Activated CD4-positive, alpha-beta T cell treated with anti-CD3 and anti-CD28 coated beads for 24 hours (primary cell): ENCODE measurements around the gene RNF5.
A peak's percentile ranks its signal among the peaks of the same experiment; 100 is the strongest.

ENCODE experiments used
- DNase-seq, 2 donors: peaks; one replicate each; pipeline ENCODE4 v3.0.0-alpha.2; 2020; ENCODE audit warnings: low read depth in 2 of 2

The RNF5 gene

GRCh38 chr6:32151863-32152768 is 26.1 kb upstream of the RNF5 start, which contains the start of gene PRRT1:
PRRT1 (minus strand) TSS chr6:32151939; CDS start chr6:32151827, 112 bp downstream.
- no peak for DNase-seq

DNA sequence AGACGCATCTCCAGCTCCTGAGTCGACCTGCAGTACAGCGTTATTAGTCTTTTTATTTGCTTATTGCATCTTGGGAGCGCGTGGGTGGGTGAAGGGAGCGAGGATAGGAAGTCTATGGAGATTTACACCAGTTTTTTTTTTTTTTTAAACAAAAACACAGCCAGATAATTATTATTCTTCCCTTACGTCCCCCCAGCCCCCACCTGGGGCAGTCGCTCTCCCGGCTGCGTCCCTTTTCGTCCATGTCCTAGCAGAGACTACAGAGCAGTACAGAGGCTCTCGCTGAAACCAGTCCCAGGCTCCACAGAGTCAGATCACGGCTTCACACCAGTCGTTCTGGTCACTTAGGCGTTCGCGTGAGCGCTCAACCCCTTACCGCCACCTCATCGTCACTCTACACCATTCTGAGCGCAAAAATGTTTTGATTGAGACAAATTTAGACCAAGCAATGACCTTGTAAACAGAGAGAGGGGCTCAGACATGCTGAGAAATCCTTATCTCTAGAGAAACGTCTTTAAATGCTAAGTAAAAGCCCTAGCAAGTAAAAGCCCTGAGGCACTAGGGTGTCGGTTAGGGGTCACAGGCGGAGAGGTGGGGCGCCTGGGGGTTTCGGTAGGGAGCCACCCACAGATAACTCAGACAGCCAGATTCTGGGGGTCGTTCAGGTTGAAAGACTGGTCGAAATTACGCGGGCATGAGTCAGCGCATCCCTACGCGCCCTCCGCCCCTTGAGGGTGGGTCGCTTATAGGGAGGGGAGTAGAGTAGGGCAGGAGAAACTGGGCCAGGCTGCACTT is 25.2 kb upstream of the RNF5 start:
- DNase-seq: no peak

DNA sequence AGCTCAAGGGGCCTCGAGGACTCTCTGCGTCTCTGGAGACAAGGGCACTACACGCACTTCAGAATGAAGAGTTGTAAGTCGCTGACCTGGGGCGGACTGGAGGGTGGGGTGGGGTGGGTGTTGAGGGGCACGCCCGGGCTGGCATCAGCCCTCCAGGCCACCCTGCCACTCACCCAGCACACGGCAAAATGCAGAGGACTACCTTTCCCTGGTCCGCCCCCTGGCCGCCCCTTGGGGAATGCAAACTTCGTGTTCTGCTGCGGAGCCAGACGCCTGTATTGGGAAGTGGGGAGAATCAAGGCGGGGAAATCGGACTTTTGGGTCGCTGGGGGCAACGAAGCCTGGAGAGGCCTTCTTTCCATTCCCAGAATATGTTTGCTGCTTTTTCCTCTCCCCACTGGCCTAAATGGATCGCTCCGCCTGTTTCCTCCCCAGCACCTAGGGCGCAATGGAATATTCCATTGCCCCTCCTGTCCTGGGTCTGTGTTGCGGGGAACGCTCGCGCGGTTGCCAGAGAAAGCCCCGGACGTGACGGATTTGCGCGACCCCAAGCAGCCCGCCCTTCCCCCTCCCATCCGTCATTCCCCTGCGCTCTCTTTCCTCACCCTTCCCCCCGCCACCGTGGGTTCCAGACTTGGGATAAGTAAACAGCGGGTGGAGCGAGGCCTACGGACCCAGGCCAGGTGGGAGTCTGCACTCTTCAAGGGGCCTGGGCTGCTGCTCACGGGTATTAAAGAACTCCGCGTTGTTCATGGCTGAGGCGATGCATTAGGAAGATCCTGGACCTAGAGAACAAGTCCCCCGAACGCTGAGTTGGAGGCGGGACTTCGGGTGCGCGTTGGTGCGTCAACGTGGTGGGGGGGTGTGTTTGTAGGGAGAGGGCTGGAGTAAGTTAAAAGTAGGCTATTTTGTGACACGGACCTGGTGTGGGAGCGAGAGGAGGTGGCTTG is 24.4 kb upstream of the RNF5 start, which contains the start of gene PPT2:
Gene PPT2, plus strand, starts transcription at position 578 of the 950 bp plus-strand sequence. CDS start 454 bp downstream, outside the sequence.
- DNase-seq: peak; percentile 54 to 73

- peak in 1 of 2 donors; percentile 40 for DNase-seq
Observed at GRCh38 chr6:32154514-32155161, 23.6 kb upstream of the RNF5 start.

DNA sequence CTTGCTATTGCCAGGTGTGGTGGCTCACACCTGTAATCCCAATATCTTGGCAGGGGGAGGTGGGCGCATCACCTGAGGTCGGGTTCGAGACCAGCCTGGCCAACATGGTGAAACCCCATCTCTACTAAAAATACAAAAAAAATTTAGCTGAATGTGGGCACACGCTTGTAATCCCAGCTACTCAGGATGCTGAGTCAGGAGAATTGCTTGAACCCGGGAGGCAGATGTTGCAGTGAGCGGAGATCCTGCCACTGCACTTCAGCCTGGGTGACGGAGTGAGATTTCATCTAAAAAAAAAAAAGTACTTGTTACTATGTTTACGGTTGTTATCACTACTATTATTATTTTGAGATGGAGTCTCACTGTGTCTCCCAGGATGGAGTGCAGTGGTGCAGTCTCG is 21.3 kb upstream of the RNF5 start:
- DNase-seq: no peak

DNA sequence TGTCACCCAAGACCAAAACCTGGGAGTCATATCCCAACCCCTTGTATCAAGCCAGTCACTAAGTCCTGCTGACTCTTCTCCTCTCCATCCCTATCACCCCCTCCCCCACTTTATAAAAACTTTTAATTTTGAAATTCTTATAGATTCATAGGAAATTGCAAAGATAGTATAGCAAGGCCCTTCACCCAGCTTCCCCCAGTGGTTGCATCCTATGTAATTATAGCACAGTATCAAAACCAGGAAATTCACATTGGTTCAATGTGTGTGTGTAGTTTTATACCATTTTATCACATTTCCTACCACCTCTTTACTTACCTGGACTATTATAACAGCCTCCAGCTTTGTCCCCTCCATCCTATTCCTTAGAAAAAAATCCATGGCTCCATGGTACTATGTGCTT is 20.2 kb upstream of the RNF5 start:
- DNase-seq: no peak

DNA sequence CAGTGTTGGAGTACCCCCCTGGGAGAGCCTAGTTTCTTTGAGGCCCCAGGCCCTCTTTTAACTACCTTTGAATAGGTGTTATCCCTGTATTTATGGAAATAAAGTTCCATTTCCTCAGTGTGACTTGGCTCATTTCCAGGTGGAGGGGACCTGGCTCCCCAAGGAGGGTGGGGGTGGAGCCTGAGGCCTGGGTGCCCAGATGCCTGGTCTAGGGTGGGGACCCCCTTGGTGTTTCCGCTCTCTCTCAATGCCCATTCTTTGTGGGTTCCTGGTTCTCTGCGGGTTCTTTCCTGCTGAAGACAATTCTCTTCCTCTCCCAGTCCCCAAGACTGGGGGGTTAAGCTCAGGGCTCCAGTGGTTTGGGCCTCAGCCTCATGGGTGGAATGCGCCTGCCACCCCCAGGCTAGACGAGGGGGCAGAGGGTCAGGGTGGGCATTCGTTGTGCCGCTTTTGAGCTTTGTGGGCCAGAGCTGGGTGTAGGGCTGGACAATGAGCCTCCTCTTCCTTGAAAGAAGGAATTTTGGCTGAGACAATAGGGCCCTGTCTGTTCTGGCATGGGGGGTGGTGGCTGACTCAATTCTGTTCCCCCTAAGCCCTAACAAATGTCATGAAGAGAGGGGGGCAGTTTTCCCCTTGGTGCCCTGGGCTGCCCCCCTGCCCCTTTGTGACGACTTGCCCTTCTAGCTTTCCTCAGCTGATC is 14.5 kb upstream of the RNF5 start:
- no peak for DNase-seq

- DNase-seq: no peak
Observed at GRCh38 chr6:32164295-32164694, 13.9 kb upstream of the RNF5 start, which contains the start of gene EGFL8. EGFL8 (plus strand) TSS chr6:32164595; CDS start chr6:32166166, 1,571 bp downstream.

- no peak for DNase-seq
Observed at GRCh38 chr6:32166411-32167061, 11.7 kb upstream of the RNF5 start.

DNA sequence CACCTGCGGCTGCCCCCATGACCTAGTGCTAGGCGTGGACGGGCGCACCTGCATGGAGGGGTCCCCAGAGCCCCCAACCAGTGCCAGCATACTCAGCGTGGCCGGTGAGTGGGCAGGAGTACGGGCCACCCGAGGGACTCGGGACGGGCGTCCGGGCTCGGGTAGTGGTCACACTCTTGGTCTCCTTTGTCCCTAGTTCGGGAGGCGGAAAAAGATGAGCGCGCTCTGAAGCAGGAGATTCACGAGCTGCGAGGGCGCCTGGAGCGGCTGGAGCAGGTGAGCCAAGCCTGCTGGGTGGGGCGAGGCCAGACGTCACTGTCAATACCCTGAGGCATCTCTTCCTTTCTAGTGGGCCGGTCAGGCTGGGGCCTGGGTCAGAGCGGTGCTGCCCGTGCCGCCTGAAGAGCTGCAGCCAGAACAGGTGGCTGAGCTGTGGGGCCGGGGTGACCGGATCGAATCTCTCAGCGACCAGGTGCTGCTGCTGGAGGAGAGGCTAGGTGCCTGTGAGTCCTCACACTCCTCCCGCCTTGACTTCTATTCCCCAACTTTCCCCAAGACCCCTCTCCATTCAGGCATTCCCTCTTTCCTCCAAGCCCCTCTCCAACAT is 10.9 kb upstream of the RNF5 start:
- DNase-seq: no peak

- DNase-seq: no peak
Observed at GRCh38 chr6:32167761-32168262, 10.4 kb upstream of the RNF5 start.

GRCh38 chr6:32168350-32168749 is 9.9 kb upstream of the RNF5 start:
- no peak for DNase-seq

- DNase-seq: no peak
Observed at GRCh38 chr6:32168807-32169591, 9.2 kb upstream of the RNF5 start.

- no peak for DNase-seq
Observed at GRCh38 chr6:32170294-32170693, 7.9 kb upstream of the RNF5 start.

- DNase-seq: no peak
Observed at GRCh38 chr6:32171234-32171633, 7.0 kb upstream of the RNF5 start.

DNA sequence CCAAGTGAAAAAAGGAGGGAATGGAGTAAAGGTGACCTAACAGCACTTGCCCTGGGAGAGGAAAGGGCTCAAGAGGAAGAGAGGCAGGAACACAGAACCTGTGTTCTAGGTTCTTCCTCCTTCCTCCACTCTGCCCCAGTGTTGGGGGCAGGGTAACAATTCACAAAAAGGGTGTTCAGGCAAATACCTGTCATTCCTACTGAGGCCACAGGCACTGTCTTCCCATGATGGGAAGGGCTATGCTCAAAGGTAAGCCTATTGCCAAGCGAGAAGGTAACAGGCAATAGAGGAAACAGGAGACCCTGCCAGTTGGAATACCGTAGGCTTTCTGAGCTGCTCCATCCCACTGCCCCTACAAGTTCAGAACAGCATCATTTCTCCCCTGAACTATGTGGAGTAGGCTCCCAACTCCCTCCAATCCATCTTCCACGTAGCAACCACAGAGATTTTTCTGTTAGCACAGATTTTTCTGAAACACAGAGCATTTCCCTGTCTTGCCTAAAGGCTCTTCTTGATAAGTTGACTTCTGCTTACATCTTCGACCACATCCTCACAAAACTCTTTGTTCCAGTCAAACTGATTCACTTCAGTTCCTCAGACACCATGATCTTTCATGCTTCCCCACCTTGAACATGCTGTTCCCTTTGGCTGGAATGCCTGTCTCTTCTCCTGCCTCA is 5.0 kb upstream of the RNF5 start:
- DNase-seq: no peak

- DNase-seq: no peak
Observed at GRCh38 chr6:32174416-32174815, 3.8 kb upstream of the RNF5 start.

GRCh38 chr6:32175322-32175710 is 2.9 kb upstream of the RNF5 start:
- DNase-seq: no peak
